ENCODE data around the gene IGSF3. TPM values are rescaled to one million over a fixed set of nuclear protein-coding genes. Genes with fewer than 3 reads are reported as not detected.
"Not testable (repeated sequence)": the region's sequence is repeated elsewhere in the genome, so short reads cannot be mapped to it uniquely, and the experiment has no call there.

Gene IGSF3
- total RNA-seq, 2 donors from 2014 or later, result 1.5 to 8.0 TPM

DNA sequence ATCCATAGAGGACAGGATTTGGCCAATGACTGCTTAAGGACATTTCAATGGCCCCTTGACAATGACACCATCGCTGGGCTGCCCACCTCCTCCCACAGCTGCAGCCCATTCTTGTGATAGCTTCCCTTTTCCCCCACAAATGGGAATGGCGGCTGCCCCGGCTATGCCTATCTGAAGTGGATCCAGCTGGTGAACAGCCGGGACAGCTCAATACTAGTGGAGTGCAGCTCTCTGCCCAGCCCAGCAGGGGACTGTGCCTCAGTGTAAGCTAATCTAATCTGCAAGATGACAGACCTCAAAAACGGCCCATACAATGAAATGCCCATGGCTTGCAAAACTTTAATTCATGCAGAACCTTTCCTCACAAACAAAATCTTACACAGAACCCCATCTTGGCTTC is 49.7 kb downstream of the IGSF3 start:
- H3K4me1 ChIP-seq (ENCODE audit: control insufficient read depth in 1 of 2, low read depth in 2 of 2); H3K27me3 ChIP-seq (replicated peaks; ENCODE audit: insufficient read depth); DNase-seq (ENCODE audit: low spot score); H3K27ac ChIP-seq; H3K36me3 ChIP-seq; ATAC-seq (ENCODE audit: insufficient number of reproducible peaks, low FRiP score, low read depth); H3K9me3 ChIP-seq; H3K4me3 ChIP-seq: not testable (repeated sequence)

DNA sequence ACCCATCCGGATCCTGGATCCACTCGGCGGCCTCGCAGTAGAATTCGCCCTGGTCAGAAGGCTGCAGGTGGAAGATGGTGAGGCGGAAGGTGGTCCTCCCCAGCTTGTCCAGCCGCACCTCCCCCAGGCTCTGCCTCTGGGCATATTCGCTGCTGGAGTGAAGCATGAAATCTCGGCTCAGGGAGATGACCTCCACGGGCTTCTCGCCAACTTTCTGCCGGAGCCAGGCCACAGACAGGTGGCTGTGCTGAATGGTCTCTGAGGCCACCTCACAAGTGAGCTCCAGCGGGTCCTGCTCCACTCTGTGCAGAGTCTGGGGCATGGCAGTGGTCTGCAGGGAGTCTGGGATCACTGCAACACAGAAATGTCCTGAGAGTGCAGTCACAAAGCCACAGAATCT is 53.7 kb downstream of the IGSF3 start:
- not testable (repeated sequence) for ATAC-seq (ENCODE audit: insufficient number of reproducible peaks, low FRiP score, low read depth); DNase-seq (ENCODE audit: low spot score)

DNA sequence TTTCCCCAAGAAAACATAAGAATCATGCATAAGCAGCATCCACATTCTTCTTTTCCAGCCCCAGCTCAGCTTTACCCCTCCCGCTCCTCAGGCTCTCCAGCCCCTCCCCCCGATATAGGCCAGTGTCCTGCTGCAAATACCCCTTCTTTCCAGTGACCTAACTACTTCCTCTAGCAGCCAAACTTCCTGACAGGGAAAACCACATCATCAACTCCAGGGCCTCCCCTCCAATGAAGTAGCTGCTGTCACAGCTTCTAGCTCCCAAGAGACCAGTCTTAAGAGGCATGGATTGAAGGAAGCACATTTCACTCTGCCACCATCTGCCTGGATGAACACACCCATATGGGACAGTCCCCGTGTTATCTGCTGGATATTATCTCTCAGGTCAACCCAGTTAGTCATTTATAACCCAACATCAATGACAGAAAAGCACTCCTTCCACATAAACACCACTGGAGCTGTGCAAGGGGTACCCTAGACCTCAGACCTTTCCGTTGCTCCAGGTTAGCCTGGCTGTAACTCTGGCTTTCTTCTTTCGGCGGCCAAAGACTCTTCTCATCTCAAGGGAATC is 57.6 kb downstream of the IGSF3 start:
- H3K27ac ChIP-seq; H3K9me3 ChIP-seq; DNase-seq (ENCODE audit: low spot score); H3K36me3 ChIP-seq; H3K4me3 ChIP-seq; H3K27me3 ChIP-seq (replicated peaks; ENCODE audit: insufficient read depth); ATAC-seq (ENCODE audit: insufficient number of reproducible peaks, low FRiP score, low read depth); H3K4me1 ChIP-seq (ENCODE audit: control insufficient read depth in 1 of 2, low read depth in 2 of 2): not testable (repeated sequence)

More for the DNA sequence above, 53.7 kb downstream of the IGSF3 start:
- not testable (repeated sequence) for H3K4me3 ChIP-seq; H3K4me1 ChIP-seq (ENCODE audit: control insufficient read depth in 1 of 2, low read depth in 2 of 2); H3K27ac ChIP-seq; H3K36me3 ChIP-seq; H3K9me3 ChIP-seq; H3K27me3 ChIP-seq (replicated peaks; ENCODE audit: insufficient read depth)

DNA sequence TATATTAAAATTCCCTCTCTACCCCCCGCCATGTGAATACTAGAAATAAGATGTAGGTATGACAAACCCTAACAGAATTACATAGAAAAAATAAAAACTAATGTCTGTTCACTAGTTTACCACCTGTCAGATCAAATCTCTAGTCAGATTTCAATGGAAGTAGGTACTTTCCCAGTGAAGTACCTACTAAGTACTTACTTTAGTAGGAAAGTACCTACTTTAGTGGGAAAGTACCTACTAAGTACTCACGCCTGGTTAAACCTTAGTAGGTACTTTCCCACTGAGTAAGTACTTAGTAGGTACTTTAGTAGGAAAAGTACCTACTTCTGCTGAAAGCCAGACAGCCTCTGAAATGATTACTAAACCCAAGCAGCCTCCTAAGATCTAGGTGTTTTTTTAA is 58.7 kb downstream of the IGSF3 start:
- ATAC-seq (ENCODE audit: insufficient number of reproducible peaks, low FRiP score, low read depth); DNase-seq (ENCODE audit: low spot score); H3K4me1 ChIP-seq (ENCODE audit: control insufficient read depth in 1 of 2, low read depth in 2 of 2); H3K36me3 ChIP-seq; H3K4me3 ChIP-seq; H3K9me3 ChIP-seq; H3K27me3 ChIP-seq (replicated peaks; ENCODE audit: insufficient read depth); H3K27ac ChIP-seq: not testable (repeated sequence)

DNA sequence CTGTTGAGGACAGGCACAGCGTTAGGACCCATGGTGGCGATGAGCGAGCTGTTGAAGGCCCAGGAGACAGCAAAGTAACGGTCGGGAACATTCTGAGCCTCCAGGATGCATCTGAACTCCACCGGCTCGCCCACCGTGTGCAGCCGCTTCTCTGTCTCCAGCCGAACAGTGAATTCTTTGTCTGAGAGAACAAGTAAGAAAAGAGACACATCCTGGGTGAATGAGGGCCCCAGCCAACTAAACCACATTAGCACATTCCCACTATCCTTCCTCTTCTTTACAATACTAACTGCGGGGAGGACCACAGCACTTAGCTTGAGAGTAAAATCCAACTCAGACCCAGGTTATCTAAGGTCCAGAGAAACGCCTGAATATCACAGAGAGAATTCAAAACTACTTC is 59.4 kb downstream of the IGSF3 start:
- not testable (repeated sequence) for H3K27me3 ChIP-seq (replicated peaks; ENCODE audit: insufficient read depth); DNase-seq (ENCODE audit: low spot score); ATAC-seq (ENCODE audit: insufficient number of reproducible peaks, low FRiP score, low read depth); H3K27ac ChIP-seq; H3K4me1 ChIP-seq (ENCODE audit: control insufficient read depth in 1 of 2, low read depth in 2 of 2); H3K9me3 ChIP-seq; H3K36me3 ChIP-seq; H3K4me3 ChIP-seq

DNA sequence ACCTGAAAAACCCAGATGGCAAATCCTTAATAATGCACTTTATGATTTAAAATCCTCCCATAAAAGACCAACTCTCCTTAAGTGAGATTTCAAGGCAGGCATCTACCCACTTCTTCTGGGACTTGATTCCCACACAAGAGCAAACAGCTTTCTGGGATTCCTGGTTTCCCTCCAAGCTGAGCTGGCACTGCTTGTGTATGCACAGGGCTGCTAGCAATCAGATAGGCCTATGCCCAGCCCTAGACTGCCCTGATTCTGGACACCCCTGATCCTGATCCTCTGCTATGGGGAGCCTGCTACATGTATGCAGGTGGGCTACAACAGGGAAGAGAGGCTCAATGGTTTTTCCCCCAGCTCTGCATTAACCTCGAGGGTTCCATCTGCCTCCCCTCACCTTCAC is 60.1 kb downstream of the IGSF3 start:
- DNase-seq (ENCODE audit: low spot score); H3K4me1 ChIP-seq (ENCODE audit: control insufficient read depth in 1 of 2, low read depth in 2 of 2); H3K4me3 ChIP-seq; H3K9me3 ChIP-seq; H3K36me3 ChIP-seq; H3K27me3 ChIP-seq (replicated peaks; ENCODE audit: insufficient read depth); H3K27ac ChIP-seq; ATAC-seq (ENCODE audit: insufficient number of reproducible peaks, low FRiP score, low read depth): not testable (repeated sequence)

DNA sequence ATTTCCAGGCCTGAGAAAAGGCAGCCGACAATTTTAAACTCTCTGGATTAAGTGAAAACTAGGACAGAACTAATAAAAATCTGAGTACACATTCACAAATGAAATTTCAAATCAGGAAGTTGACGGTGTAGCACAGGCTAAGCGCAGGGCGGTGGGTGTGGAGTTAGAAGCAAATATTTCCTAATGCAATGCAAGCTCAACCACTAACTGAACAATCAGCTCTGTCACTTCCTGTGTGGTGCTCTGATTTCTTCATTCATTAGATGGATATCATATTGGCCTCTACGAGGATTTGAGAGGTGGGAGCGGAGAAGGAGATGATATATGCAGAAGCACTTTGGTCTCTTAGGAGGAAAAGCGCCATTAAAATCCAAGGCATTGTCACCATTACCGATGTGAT is 61.5 kb downstream of the IGSF3 start:
- not testable (repeated sequence) for H3K27me3 ChIP-seq (replicated peaks; ENCODE audit: insufficient read depth)

DNA sequence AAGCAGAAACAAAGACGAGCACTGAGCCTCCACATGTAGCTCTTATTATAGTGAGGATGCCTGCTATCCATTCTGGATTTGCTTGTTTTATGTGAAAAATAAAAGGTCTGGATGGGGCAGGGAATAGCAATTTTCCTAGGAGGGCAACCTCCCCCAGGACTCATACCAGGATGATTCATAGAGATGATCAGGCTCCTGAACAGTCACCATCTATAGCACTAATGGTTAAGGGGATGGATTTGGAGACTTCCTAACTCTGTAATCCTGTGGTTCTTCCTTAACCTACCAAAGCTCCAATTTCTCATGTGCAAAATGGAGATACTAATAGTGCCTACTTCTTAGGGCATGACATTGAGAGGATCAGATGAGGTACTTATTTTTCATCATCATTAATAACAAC is 62.2 kb downstream of the IGSF3 start:
- no peaks in the 10 kb centered on the region for H3K36me3 ChIP-seq
- no peak overlapping the region for H3K27ac ChIP-seq
- no peak for ATAC-seq (ENCODE audit: insufficient number of reproducible peaks, low FRiP score, low read depth)
- H3K9me3 ChIP-seq, result no peaks in the 10 kb centered on the region
- H3K4me1 ChIP-seq (ENCODE audit: control insufficient read depth in 1 of 2, low read depth in 2 of 2), result no peaks in the 10 kb centered on the region
- no peak overlapping the region for H3K4me3 ChIP-seq
- H3K27me3 ChIP-seq (replicated peaks; ENCODE audit: insufficient read depth), result no peaks in the 10 kb centered on the region
- TF ChIP-seq, protein P1, sequence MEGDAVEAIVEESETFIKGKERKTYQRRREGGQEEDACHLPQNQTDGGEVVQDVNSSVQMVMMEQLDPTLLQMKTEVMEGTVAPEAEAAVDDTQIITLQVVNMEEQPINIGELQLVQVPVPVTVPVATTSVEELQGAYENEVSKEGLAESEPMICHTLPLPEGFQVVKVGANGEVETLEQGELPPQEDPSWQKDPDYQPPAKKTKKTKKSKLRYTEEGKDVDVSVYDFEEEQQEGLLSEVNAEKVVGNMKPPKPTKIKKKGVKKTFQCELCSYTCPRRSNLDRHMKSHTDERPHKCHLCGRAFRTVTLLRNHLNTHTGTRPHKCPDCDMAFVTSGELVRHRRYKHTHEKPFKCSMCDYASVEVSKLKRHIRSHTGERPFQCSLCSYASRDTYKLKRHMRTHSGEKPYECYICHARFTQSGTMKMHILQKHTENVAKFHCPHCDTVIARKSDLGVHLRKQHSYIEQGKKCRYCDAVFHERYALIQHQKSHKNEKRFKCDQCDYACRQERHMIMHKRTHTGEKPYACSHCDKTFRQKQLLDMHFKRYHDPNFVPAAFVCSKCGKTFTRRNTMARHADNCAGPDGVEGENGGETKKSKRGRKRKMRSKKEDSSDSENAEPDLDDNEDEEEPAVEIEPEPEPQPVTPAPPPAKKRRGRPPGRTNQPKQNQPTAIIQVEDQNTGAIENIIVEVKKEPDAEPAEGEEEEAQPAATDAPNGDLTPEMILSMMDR (IDR thresholded peaks at IDR 0.05), result no peak
- no peak for DNase-seq (ENCODE audit: low spot score)

More for the DNA sequence above, 61.5 kb downstream of the IGSF3 start:
- DNase-seq (ENCODE audit: low spot score); H3K4me1 ChIP-seq (ENCODE audit: control insufficient read depth in 1 of 2, low read depth in 2 of 2); ATAC-seq (ENCODE audit: insufficient number of reproducible peaks, low FRiP score, low read depth); H3K27ac ChIP-seq; H3K9me3 ChIP-seq; H3K4me3 ChIP-seq; H3K36me3 ChIP-seq: not testable (repeated sequence)

DNA sequence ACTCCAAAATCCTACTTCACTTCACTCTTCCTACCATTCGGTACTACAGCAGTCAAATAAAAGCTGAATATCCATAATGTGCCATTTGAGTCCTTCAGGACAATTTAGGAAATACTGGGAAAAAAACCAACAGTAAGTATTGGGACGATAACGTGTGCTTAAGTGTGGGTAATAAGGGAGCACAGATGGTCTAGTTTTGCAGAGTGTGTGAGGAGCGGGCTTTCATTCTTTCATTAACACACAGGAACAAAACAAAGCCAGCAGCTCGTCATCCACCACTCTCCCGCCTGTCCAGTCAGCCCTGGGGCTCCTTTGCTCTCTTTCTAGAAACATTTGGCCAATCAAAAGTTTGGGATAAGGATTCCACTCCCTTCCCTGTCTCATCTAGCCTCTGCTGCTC is 63.1 kb downstream of the IGSF3 start:
- not testable (repeated sequence) for H3K27me3 ChIP-seq (replicated peaks; ENCODE audit: insufficient read depth); DNase-seq (ENCODE audit: low spot score); H3K4me3 ChIP-seq; ATAC-seq (ENCODE audit: insufficient number of reproducible peaks, low FRiP score, low read depth); H3K36me3 ChIP-seq; H3K4me1 ChIP-seq (ENCODE audit: control insufficient read depth in 1 of 2, low read depth in 2 of 2); H3K9me3 ChIP-seq; H3K27ac ChIP-seq

DNA sequence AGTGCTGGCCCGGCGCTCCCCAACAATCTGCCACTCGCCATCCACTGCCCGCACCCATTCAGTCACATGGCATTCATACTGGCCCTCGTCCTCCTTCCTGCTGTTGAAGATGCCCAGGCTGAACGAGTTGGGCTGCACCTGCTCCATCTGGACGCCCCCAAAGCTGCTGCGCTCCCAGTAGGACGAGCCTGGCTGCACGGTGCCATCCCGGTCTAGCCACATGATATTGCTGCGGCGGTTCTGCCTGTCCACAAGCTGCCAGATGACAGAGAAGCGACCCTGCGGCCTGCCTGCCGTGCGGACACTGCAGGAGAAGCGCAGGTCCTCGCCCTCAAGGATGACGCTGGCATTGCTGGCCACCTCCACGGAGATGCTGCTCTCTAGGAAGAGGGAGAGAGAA is 63.9 kb downstream of the IGSF3 start:
- ATAC-seq (ENCODE audit: insufficient number of reproducible peaks, low FRiP score, low read depth); DNase-seq (ENCODE audit: low spot score); H3K27me3 ChIP-seq (replicated peaks; ENCODE audit: insufficient read depth); H3K36me3 ChIP-seq; H3K4me3 ChIP-seq; H3K4me1 ChIP-seq (ENCODE audit: control insufficient read depth in 1 of 2, low read depth in 2 of 2); H3K27ac ChIP-seq; H3K9me3 ChIP-seq: not testable (repeated sequence)

DNA sequence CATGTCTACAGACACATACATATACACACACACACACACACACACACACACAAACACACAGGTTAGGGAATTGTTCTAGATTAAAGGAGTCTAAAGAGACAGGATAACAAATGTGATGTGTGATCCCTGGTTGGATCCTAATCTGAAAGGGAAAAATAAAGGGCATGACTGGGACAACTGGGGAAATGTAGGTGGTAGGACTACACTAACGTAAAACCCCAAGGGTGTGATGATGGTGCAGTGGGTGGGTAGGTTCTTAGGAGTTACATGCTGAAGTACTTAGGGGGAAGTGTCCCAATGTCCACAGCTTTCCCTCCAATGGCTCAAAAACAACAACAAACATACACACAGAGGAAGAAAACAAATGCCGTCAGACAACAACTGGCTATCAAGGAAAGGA is 68.2 kb downstream of the IGSF3 start:
- H3K27me3 ChIP-seq (replicated peaks; ENCODE audit: insufficient read depth); H3K36me3 ChIP-seq; H3K4me1 ChIP-seq (ENCODE audit: control insufficient read depth in 1 of 2, low read depth in 2 of 2); ATAC-seq (ENCODE audit: insufficient number of reproducible peaks, low FRiP score, low read depth); H3K27ac ChIP-seq; H3K4me3 ChIP-seq; DNase-seq (ENCODE audit: low spot score); H3K9me3 ChIP-seq: not testable (repeated sequence)

DNA sequence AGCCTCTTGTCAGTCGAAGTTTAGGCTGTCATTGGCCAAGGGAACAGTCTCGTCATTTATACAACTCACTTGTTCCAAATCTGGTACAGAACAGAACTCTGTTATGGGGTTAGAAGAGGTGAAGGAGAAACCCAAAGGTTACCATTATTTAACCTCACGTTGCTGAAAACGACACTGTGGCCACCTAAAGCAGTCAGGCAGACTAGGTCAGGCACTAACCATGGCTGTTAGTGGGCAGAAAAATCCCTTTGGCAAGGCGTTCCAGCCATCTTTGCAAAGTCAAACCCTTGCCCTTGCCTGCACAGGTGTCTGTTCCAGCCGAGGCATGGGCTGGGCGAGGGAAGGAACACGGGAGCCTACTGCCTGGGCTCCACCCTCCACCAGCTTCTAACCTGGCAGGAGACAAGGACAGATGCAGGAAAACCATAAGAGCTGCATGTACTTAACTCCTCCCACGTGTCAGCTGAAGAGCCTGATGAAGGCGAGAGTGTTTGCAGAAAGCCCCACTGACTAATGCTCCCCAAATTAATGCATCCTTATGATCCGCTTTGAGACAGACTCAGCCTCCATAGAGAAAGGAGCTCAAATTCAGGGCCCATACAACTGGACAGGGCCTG is 69.0 kb downstream of the IGSF3 start:
- not testable (repeated sequence) for H3K4me1 ChIP-seq (ENCODE audit: control insufficient read depth in 1 of 2, low read depth in 2 of 2); H3K4me3 ChIP-seq; H3K27ac ChIP-seq; H3K36me3 ChIP-seq; ATAC-seq (ENCODE audit: insufficient number of reproducible peaks, low FRiP score, low read depth); H3K27me3 ChIP-seq (replicated peaks; ENCODE audit: insufficient read depth); H3K9me3 ChIP-seq; DNase-seq (ENCODE audit: low spot score)
